Chondrocyte (in vitro differentiated cells): ENCODE measurements around the gene JPT1. TPM values are rescaled to one million over a fixed set of nuclear protein-coding genes. Genes with fewer than 3 reads are reported as not detected.
"Not testable (repeated sequence)": the region's sequence is repeated elsewhere in the genome, so short reads cannot be mapped to it uniquely, and the experiment has no call there.

Source experiments
- DNase-seq: peaks from one replicate; pipeline ENCODE4 v3.0.0; 2021; ENCODE audit warnings: mixed read lengths, low spot score
- H3K27ac Mint-ChIP-seq: one replicate; pipeline ENCODE4 v1.8.0; 2021; ENCODE audit warnings: mild to moderate bottlenecking, moderate library complexity, mixed read lengths; ENCODE audit not compliant: unreplicated experiment
- H3K27me3 Mint-ChIP-seq: 2 replicates; pipeline ENCODE4 v1.8.0; 2021; ENCODE audit warnings: low read depth, mixed read lengths
- H3K36me3 Mint-ChIP-seq: 2 replicates; pipeline ENCODE4 v1.8.0; 2021; ENCODE audit warnings: low read depth, mixed read lengths
- H3K4me1 Mint-ChIP-seq: 2 replicates; pipeline ENCODE4 v1.8.0; 2021; ENCODE audit warnings: low read depth, mild to moderate bottlenecking, mixed read lengths
- H3K4me3 Mint-ChIP-seq: one replicate; pipeline ENCODE4 v1.8.0; 2021; ENCODE audit warnings: mild to moderate bottlenecking, moderate library complexity, mixed read lengths; ENCODE audit not compliant: unreplicated experiment
- H3K9me3 Mint-ChIP-seq: 2 replicates; pipeline ENCODE4 v1.8.0; 2021; ENCODE audit warnings: low read depth, mixed read lengths
- CTCF ChIP-seq: fragments of 200-600 bp; sonication (generic); IDR thresholded peaks from 2 replicates; pipeline ENCODE4 v1.5.0; 2021; ENCODE audit warnings: antibody characterized with exemption, mild to moderate bottlenecking, moderate library complexity
- total RNA-seq: library from RNA; stranded (reverse); gene quantifications from 3 replicates; pipeline ENCODE4 v1.2.1, GENCODE V29; 2021

Gene JPT1
- total RNA-seq, 1 donor from 2014 or later = 90.4 TPM

- TF ChIP-seq CTCF = no peak
- peak; percentile 6 for DNase-seq
- no peak overlapping the region for H3K27ac Mint-ChIP-seq
- H3K4me3 Mint-ChIP-seq = no peak overlapping the region
- H3K9me3 Mint-ChIP-seq = no peaks in the 10 kb centered on the region
- H3K36me3 Mint-ChIP-seq = peaks cover 7% of the 10 kb centered on the region
- H3K4me1 Mint-ChIP-seq = peaks cover 10% of the 10 kb centered on the region
- no peaks in the 10 kb centered on the region for H3K27me3 Mint-ChIP-seq
Measured at GRCh38 chr17:75163074-75163473, 8.8 kb upstream of the JPT1 start.

GRCh38 chr17:75160211-75160610 lies 5.9 kb upstream of the JPT1 start:
- no peaks in the 10 kb centered on the region for H3K27me3 Mint-ChIP-seq
- no peak for DNase-seq
- H3K9me3 Mint-ChIP-seq = no peaks in the 10 kb centered on the region
- TF ChIP-seq CTCF = no peak
- H3K4me1 Mint-ChIP-seq = peaks cover 11% of the 10 kb centered on the region
- no peaks in the 10 kb centered on the region for H3K36me3 Mint-ChIP-seq
- no peak overlapping the region for H3K27ac Mint-ChIP-seq
- H3K4me3 Mint-ChIP-seq = no peak overlapping the region

GRCh38 chr17:75159196-75160031 lies 5.1 kb upstream of the JPT1 start:
- Mint-ChIP-seq H3K27ac (peak overlapping the region; percentile 51), H3K27me3 (no peaks in the 10 kb centered on the region), H3K9me3 (no peaks in the 10 kb centered on the region), H3K4me1 (peaks cover 19% of the 10 kb centered on the region), H3K4me3 (no peak overlapping the region), H3K36me3 (no peaks in the 10 kb centered on the region)
- peak; percentile 26 for DNase-seq
- TF ChIP-seq CTCF = no peak

- not testable (repeated sequence) for H3K27me3 Mint-ChIP-seq, H3K9me3 Mint-ChIP-seq, H3K4me3 Mint-ChIP-seq, H3K27ac Mint-ChIP-seq, H3K36me3 Mint-ChIP-seq
- H3K4me1 Mint-ChIP-seq = peaks cover 19% of the 10 kb centered on the region
- peak; percentile 26 for DNase-seq
Measured at GRCh38 chr17:75158480-75158879, 4.2 kb upstream of the JPT1 start.

GRCh38 chr17:75155191-75155601 lies 884 bp upstream of the JPT1 start:
- H3K4me3 Mint-ChIP-seq = no peak overlapping the region
- peak overlapping the region; percentile 91 for H3K27ac Mint-ChIP-seq
- H3K36me3 Mint-ChIP-seq = no peaks in the 10 kb centered on the region
- no peaks in the 10 kb centered on the region for H3K27me3 Mint-ChIP-seq
- H3K4me1 Mint-ChIP-seq = peaks cover 36% of the 10 kb centered on the region
- DNase-seq = no peak
- TF ChIP-seq CTCF = no peak
- H3K9me3 Mint-ChIP-seq = no peaks in the 10 kb centered on the region

GRCh38 chr17:75153780-75154194 lies 525 bp downstream of the JPT1 start:
- peaks cover 30% of the 10 kb centered on the region for H3K4me1 Mint-ChIP-seq
- H3K27me3 Mint-ChIP-seq = no peaks in the 10 kb centered on the region
- H3K4me3 Mint-ChIP-seq = peak overlapping the region; percentile 83
- H3K27ac Mint-ChIP-seq = peak overlapping the region; percentile 81
- no peak for TF ChIP-seq CTCF
- no peaks in the 10 kb centered on the region for H3K36me3 Mint-ChIP-seq
- H3K9me3 Mint-ChIP-seq = no peaks in the 10 kb centered on the region
- DNase-seq = peak; percentile 87
